Stimulated activated CD4-positive, alpha-beta T cell treated with anti-CD3 and anti-CD28 coated beads, Interleukin-4, amount 100 ng/mL, for 4 hours (primary cell): ENCODE data around the gene CD44.
A peak's percentile ranks its signal among the peaks of the same experiment; 100 is the strongest.

ENCODE experiments used
- DNase-seq, 2 experiments: peaks; one replicate each; pipeline ENCODE4 v3.0.0-alpha.2; 2020

CD44 gene

GRCh38 chr11:35141071-35141470 lies 2.1 kb downstream of the CD44 start:
- DNase-seq, result no peak

GRCh38 chr11:35141571-35141971 lies 2.6 kb downstream of the CD44 start:
- no peak for DNase-seq

DNA sequence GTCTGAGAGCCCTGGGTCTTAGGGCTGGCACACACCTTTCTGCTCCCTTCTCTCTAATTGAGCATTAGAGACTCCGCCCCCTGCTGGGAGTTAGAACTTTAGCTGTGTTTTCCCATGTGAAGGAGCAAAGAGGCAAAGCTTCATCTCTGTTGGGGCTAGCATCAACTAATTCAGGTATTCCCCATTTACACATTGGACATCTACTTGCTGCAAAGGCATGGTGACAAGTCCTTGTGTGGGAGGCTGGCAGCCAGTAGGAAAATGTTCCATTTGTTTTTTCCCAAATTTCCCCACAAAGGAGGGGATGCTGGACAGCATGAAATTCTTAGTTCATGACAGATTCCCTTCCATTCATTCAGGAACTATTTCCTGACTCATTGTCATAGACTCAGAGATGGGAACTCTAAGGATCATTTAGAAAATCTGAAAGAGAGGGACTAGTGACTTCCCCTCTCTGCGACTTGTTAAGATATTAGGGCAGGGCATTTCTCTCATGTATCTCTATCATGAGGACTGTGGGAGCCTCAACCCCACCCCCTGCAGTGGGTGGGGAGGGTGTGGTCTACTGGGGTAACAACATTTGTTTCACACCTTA lies 3.6 kb downstream of the CD44 start:
- peak in 1 of 2 experiments; percentile 71 for DNase-seq

- DNase-seq, result no peak
Observed at GRCh38 chr11:35143297-35144135, 4.5 kb downstream of the CD44 start.

DNA sequence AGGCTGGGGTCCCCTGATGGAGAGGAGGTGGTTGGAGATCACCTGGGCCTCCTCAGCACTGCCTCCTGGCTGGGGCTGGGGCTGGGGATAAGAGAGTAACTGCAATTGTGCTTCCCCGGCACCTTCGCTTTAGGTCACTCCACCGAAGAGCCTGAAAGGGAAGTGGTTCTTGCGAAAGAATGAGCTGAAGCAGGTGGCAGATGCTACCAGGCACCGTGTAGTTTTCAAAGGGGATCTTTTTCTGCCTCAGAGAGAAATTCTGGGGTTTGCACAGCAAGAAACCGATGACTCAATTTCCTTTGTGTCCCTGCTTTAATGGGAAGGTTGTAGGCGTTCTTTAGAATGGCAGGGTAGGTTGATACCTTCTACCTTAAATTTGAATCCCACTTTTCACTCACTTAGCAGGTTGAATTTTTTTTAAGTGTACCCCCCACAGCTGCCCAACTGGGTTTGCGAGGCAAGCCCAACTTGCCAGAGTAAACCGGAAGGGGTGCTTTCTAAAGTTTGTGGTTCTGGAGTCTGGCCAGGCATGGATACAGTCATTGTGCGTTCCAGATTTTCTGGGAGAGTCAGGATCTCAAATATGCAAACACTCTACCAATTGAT lies 5.3 kb downstream of the CD44 start:
- DNase-seq, result peak; percentile 45 to 70

- DNase-seq, result no peak
Observed at GRCh38 chr11:35144806-35145205, 5.8 kb downstream of the CD44 start.

DNA sequence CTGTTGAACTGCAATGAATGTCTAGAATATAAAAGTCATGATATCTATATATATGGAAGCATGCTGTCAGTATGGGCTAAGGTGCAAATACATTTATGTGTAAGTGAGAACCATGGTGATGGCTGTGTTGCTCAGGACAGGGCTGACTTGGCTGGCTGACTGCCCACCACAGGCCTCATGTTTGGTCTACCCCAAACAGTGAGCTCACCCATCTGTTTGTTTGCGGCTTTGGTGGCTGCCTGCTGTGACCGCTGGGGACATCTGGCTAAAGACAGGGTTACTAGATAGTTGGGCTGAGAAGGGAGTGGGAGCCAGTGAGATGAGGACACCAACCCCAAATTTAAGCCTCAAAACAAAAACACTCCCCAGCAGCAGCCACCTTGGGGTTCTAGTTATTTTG lies 6.3 kb downstream of the CD44 start:
- DNase-seq, result no peak

GRCh38 chr11:35146074-35146521 lies 7.1 kb downstream of the CD44 start:
- peak; percentile 69 to 94 for DNase-seq

DNA sequence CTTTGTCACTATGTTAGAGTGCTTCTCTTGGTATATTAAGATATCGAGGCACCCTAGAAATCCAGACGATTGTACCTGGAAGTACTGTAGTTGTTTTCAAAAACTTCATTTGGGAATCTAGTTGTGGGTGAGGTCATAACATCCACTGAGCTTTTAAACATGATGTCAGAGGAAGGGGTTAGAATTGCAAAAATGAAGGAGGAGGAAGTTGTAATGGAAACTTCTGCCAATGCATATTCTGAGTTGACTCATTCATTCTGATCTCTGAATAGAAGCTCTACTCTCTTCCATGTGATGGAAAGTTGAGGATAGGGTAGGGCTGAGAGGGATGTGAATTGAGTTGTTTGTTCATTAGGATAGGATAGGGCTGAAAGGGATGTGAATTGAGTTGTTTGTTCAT lies 7.7 kb downstream of the CD44 start:
- no peak for DNase-seq

- no peak for DNase-seq
Observed at GRCh38 chr11:35147235-35147634, 8.3 kb downstream of the CD44 start.

DNA sequence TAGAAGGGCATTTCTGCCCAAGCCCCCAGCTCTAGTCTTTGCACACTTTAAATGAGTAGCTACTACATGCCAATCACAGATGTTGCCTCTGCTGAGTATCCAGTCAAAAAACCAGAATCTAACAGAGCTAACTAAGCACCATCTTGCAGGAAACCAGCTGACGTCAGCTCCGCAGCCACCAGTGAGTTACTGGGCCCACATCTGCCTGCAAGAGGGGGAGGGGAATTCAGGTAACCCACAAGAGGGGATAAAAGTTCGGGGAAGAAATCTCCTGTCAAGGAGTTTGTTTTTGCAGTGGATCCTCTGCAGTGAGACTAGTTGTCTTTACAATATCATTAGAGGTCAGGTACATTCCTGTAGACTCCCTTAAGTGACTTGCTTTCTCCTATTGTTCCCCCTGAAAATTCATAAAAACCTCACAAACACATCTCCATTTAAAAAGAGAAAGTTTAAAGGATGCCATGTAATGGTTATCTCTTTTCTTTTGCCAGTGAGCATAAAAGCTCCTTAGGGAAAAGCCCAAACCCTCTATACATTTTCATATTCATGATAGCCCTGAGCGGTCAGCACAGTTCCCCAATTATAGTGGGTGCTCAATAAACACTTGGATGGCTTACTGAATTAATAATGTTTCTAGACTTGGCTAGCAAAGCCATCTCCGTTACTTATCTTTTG lies 9.3 kb downstream of the CD44 start:
- DNase-seq, result peak in 1 of 2 experiments; percentile 49

DNA sequence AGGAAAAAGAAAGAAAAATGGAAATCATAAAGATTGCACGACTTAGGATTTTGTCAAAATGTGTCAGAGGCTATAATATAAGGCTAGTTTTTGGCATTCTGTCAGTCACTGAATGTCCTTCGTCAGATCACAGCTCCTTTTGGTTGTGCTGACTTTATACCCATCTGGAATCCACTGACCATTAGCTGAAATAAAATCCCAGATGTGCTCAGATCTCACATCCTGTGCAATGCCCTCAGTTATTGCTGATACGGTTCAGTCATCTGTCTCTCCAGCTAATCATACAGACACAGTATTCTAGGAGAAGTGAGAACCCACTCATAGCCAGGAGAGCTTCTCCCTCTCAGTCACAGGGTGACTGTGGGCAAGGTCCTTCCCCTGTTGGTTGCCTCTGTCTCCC lies 11.5 kb downstream of the CD44 start:
- DNase-seq, result no peak

DNA sequence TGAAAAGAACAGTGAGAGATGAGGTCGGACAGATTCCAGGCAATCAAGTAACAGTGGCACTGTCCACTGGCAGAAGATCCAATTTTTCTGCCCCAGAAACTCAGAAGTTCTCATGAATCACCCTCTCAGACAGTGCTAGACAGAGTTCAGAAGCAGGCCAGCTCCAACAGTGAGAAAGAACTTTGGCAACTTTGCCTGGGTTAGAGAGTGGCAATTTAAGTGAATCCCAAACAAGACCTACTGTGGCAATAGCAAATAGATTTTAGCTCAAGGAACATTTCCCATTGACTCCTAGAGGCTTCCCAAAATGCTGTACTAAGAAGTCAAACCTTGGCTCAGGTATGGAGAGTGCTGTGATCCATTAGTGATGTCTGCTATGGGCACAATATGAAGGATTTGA lies 12.3 kb downstream of the CD44 start:
- DNase-seq, result no peak

- no peak for DNase-seq
Observed at GRCh38 chr11:35151683-35152280, 12.8 kb downstream of the CD44 start.

DNA sequence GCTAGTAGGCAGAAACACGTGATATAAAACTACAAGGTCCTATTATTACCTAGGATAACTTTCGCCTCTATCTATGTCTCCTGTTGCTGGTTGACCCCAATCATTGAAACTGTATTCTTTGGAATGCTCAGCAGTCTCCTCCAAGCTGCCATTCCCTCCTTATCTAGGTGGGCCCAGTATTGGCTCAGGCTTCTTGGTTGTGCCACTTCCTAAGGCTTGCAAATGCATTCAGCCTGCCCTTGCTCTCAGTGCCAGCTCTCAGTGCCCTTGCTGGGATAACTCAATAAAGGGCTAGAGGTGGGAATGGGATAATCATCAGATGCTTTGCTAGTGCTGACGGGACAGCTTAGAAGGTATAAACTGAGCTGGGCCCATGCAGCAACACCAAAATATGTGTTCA lies 13.6 kb downstream of the CD44 start:
- DNase-seq, result no peak

- DNase-seq, result no peak
Observed at GRCh38 chr11:35153280-35153679, 14.3 kb downstream of the CD44 start.

DNA sequence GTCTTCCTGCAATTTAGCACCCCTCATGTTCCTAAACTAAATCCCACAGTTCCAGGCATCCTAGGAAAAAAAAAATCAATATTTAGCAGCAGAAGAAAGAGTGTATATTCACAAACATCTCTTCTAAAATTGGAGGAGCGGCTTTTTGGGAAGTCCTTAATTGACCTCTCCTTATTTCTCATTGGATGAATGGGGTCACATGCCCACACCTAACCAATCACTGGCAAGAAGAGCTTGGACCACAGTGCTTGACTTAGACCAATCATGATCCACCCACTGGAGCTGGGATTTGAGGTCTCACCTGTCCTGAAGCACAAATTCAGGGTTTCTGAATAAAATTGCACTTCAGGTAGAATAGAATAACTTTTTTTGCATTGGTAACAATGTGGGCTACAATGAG lies 16.0 kb downstream of the CD44 start:
- no peak for DNase-seq

DNA sequence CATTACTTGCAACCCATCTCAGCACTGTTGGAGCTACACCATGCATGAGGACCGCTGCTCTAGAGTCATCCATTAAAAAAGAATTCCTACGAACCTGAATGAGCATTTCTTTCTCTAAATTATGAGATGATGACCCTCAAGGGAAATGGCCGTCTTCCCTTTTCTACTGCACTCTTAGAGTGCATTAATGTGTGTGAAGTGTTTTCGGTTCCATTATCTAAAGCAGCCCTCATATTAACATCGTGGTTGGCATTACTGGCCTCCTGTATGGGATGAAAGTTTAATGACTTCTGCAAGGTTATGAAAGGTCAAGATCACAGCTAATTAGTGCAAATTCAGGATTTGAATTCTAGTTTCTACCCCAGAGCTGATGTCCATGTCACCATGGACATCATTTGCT lies 16.7 kb downstream of the CD44 start:
- no peak for DNase-seq

DNA sequence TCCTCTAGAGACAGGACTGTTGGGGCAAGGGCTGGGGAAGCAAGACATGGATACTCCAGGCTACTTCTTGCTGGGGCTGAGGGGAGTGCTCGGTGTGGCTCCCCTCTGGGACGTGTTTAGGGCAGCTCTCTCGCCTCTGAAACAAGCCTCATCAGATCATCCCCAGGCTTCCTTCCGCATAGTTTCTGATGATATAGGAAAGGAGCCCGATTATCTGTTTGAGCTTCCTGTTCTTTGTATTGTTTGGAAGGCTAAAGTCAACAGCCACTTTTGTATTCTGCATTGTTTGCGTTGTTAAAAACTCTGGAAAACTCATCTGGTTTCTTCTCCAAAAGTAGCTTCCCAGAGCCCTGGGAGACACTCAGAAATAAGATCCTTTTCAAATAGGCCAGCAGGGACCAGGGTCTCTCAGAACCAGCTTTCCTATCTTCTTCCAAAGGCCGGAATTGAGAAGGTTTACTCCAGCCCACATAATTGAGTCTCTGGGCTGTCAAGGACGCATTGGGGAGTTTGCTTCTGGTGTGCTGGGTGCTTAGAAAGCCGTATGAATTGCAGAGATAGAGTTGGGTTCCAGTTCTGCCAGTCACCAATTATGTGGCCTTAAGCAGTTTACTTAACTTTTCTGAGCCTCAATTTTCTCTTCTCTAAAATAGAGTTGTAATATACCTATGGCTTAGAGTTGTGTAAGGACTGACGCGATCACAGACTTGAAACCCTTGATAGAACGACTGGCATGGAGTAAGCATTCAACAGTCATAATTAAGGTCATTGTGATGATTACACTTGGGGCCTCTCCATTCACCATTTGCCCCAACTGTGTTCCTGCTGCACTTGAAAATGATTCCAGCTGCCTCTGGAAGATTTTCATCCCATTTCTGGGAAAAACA lies 19.1 kb downstream of the CD44 start:
- no peak for DNase-seq

DNA sequence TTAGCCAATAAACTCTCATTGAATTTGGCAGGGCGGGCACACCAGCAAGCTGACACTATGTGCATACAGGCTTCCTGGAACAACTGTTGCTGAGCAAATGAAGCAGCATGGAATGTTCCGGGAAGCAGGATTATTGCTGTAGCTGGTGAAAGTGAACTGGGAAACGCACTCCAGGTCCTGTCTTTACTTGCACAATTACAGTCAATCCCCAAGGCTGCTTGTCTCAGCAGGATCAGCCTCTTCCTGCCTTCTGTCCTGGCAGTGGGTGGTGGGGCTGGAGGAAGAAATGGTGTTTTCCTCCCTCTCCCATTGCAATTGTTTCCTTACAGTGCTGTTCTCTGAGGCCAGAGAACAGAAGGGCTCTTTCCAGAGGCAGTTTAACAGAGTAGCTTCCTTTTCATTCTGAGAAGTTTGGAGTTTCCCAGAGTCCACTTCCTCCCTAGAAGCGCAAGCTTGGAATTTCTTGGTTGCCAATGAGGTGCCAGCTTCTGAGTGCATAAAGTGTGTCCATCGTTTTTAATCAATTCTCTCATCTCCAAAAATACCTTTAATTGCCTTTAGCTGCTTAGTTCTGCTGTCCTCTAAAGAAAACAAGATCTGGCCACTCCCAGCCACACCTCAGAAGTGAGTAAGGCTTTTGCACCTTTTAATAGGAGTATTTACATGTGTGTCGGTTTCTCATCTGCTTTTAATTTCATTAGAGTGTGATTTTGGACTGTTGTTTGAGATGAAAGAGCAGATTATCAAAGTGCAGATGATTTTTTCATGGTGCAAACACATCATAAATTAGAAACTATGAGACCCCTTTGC lies 19.9 kb downstream of the CD44 start:
- DNase-seq, result no peak

GRCh38 chr11:35160246-35160824 lies 21.4 kb downstream of the CD44 start:
- DNase-seq, result no peak
